ENCODE data around the gene LIN28B. TPM values are rescaled to one million over a fixed set of nuclear protein-coding genes. Genes with fewer than 3 reads are reported as not detected.

The LIN28B gene
- total RNA-seq, 1 donor from 2014 or later: not detected

- no peaks in the 10 kb centered on the region for H3K27me3 ChIP-seq
- TF ChIP-seq CTCF (IDR thresholded peaks at IDR 0.05): no peak
- no peak for DNase-seq (ENCODE audit: low spot score in 2 of 2)
- peaks cover 9 to 17% of the 10 kb centered on the region in 2 donors for H3K36me3 ChIP-seq
- intact Hi-C loops (cut with DNase I): no loop called here
- H3K4me1 ChIP-seq: no peaks in the 10 kb centered on the region
- no peaks in the 10 kb centered on the region for H3K9me3 ChIP-seq
- no peak overlapping the region for H3K27ac ChIP-seq
- H3K4me3 ChIP-seq: no peak overlapping the region
Observed at GRCh38 chr6:105107207-105107606, 150.3 kb downstream of the LIN28B start.

DNA sequence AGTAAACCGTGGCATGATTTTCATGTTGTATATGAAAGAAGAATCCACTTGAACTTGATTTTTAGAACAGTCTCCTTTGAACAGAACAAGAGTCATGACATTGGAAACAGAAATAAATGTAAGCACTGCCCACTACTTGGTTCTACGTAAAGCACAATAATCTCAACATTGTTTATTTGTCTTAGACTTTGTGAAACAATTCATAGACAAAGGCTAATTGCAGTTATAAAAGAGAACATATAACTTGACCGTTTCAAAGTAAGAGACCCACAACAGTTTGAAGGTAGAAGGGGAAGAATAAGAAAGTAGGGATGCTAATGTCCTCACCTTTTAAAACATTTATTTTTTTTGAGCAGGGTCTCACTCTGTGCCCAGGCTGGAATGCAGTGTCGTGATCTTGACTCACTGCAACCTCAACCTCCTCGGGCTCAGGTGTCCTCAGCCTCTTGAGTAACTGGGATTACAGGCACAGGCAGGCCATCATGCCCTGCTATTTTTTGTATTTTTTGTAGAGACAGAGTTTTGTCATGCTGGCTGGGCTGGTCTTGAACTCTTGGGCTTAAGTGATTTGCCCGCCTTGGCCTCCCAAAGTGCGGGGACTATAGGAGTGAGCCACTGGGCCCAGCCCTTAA lies 151.8 kb downstream of the LIN28B start:
- intact Hi-C loops (cut with DNase I): no loop called here
- H3K27ac ChIP-seq: no peak overlapping the region
- no peak for DNase-seq (ENCODE audit: low spot score in 2 of 2)
- H3K4me3 ChIP-seq: no peak overlapping the region
- TF ChIP-seq CTCF (IDR thresholded peaks at IDR 0.05): no peak
- H3K36me3 ChIP-seq: peaks cover 13 to 21% of the 10 kb centered on the region in 2 donors
- H3K27me3 ChIP-seq: no peaks in the 10 kb centered on the region
- H3K9me3 ChIP-seq: no peaks in the 10 kb centered on the region
- no peaks in the 10 kb centered on the region for H3K4me1 ChIP-seq

DNA sequence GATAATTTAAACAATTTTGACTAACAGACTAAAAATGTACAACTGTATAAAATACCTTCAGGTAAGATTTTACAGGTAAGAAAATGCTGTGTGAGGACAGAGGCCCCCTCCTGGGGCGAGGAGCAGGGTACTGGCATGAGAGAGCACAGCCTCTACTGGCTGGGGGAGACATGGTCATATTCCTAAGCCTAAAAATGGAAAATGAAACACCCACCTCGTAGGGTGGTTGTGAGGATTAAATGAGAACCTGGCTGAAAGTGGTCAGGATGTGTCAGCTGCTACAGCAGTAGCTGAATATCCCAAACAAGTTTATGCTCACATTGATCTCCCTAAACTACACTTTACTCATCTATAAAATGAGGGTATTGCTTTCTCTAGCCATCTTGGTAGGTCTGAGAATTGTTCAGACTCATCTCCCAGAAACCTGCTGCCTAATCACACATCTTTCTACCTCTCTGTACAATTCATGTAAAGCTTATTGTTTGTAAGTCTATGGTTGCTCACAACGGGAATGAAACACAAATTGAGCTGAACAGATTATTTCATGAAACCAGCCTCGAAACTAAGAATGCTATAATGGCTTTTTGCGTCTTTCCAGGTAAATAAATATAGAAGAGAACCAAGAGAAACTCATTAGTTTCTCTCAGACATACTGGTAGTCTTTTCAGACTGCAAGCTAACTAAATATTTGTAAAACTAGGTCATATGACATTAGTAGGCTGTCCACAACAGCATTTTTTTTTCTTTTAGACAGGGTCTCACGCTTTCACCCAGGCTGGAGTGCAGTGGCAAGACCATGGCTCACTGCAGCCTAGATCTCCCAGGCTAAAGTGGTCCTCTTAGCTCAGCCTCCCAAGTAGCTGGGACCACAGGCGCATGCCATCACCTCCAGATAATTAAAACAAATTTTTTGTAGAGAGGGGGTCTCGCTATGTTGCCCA lies 153.3 kb downstream of the LIN28B start:
- H3K4me1 ChIP-seq: no peaks in the 10 kb centered on the region
- no peaks in the 10 kb centered on the region for H3K9me3 ChIP-seq
- no peak for DNase-seq (ENCODE audit: low spot score in 2 of 2)
- intact Hi-C loops (cut with DNase I): no loop called here
- H3K36me3 ChIP-seq: peaks cover 15 to 21% of the 10 kb centered on the region in 2 donors
- no peak overlapping the region for H3K4me3 ChIP-seq
- H3K27me3 ChIP-seq: no peaks in the 10 kb centered on the region
- no peak for TF ChIP-seq CTCF (IDR thresholded peaks at IDR 0.05)
- no peak overlapping the region for H3K27ac ChIP-seq

- intact Hi-C loops (cut with DNase I): no loop called here
- peaks cover 18 to 21% of the 10 kb centered on the region in 2 donors for H3K36me3 ChIP-seq
Observed at GRCh38 chr6:105111105-105111504, 154.2 kb downstream of the LIN28B start.

GRCh38 chr6:105111871-105112270 lies 155.0 kb downstream of the LIN28B start:
- no peak for DNase-seq (ENCODE audit: low spot score in 2 of 2)
- H3K9me3 ChIP-seq: no peaks in the 10 kb centered on the region
- intact Hi-C loops (cut with DNase I): no loop called here
- TF ChIP-seq CTCF (IDR thresholded peaks at IDR 0.05): no peak
- no peak overlapping the region for H3K4me3 ChIP-seq
- no peaks in the 10 kb centered on the region for H3K27me3 ChIP-seq
- H3K4me1 ChIP-seq: no peaks in the 10 kb centered on the region
- H3K36me3 ChIP-seq: peaks cover 16 to 19% of the 10 kb centered on the region in 2 donors
- no peak overlapping the region for H3K27ac ChIP-seq

More at GRCh38 chr6:105111105-105111504, 154.2 kb downstream of the LIN28B start:
- no peak for DNase-seq (ENCODE audit: low spot score in 2 of 2)
- no peaks in the 10 kb centered on the region for H3K9me3 ChIP-seq
- H3K4me1 ChIP-seq: no peaks in the 10 kb centered on the region
- TF ChIP-seq CTCF (IDR thresholded peaks at IDR 0.05): no peak
- H3K4me3 ChIP-seq: no peak overlapping the region
- H3K27me3 ChIP-seq: no peaks in the 10 kb centered on the region
- no peak overlapping the region for H3K27ac ChIP-seq
